Mesothelial cell of epicardium (in vitro differentiated cells): Measurements from ENCODE around the gene CNN2. TPM values are rescaled to one million over a fixed set of nuclear protein-coding genes. Genes with fewer than 3 reads are reported as not detected.
A peak's percentile ranks its signal among the peaks of the same experiment; 100 is the strongest.

Experiments used
- DNase-seq, 2 experiments: peaks; one replicate each; pipeline ENCODE4 v3.0.0; 2021; ENCODE audit warnings: low spot score in 2 of 2; ENCODE audit not compliant: unreplicated experiment in 2 of 2
- H3K27ac Mint-ChIP-seq: 2 replicates; pipeline ENCODE4 v1.8.0; 2021; ENCODE audit warnings: mixed read lengths
- H3K27me3 Mint-ChIP-seq: 2 replicates; pipeline ENCODE4 v1.8.0; 2021; ENCODE audit warnings: low read depth, mixed read lengths
- H3K36me3 Mint-ChIP-seq: 2 replicates; pipeline ENCODE4 v1.8.0; 2021; ENCODE audit warnings: mixed read lengths
- H3K4me1 Mint-ChIP-seq: 2 replicates; pipeline ENCODE4 v1.8.0; 2021; ENCODE audit warnings: mixed read lengths
- H3K4me3 Mint-ChIP-seq: 2 replicates; pipeline ENCODE4 v1.8.0; 2021; ENCODE audit warnings: mild to moderate bottlenecking, moderate library complexity, mixed read lengths
- H3K9me3 Mint-ChIP-seq: 2 replicates; pipeline ENCODE4 v1.8.0; 2021; ENCODE audit warnings: mixed read lengths
- total RNA-seq: library from RNA; stranded (reverse); gene quantifications from 3 replicates; pipeline ENCODE4 v1.2.1, GENCODE V29; 2021
- TF ChIP-seq, protein P1 (sequence below): fragments of 200-600 bp; sonication (generic); IDR thresholded peaks from one replicate; pipeline ENCODE4 v1.5.0; 2021; ENCODE audit warnings: antibody characterized with exemption; ENCODE audit not compliant: unreplicated experiment

Gene CNN2
- total RNA-seq, 1 donor from 2014 or later, result 501 TPM

- peak overlapping the region; percentile 98 for H3K27ac Mint-ChIP-seq
- TF ChIP-seq, protein P1, sequence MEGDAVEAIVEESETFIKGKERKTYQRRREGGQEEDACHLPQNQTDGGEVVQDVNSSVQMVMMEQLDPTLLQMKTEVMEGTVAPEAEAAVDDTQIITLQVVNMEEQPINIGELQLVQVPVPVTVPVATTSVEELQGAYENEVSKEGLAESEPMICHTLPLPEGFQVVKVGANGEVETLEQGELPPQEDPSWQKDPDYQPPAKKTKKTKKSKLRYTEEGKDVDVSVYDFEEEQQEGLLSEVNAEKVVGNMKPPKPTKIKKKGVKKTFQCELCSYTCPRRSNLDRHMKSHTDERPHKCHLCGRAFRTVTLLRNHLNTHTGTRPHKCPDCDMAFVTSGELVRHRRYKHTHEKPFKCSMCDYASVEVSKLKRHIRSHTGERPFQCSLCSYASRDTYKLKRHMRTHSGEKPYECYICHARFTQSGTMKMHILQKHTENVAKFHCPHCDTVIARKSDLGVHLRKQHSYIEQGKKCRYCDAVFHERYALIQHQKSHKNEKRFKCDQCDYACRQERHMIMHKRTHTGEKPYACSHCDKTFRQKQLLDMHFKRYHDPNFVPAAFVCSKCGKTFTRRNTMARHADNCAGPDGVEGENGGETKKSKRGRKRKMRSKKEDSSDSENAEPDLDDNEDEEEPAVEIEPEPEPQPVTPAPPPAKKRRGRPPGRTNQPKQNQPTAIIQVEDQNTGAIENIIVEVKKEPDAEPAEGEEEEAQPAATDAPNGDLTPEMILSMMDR, result no peak
- no peaks in the 10 kb centered on the region for H3K27me3 Mint-ChIP-seq
- peak overlapping the region; percentile 96 for H3K4me3 Mint-ChIP-seq
- peaks cover 21% of the 10 kb centered on the region for H3K4me1 Mint-ChIP-seq
- DNase-seq, result no peak
- peaks cover 6% of the 10 kb centered on the region for H3K36me3 Mint-ChIP-seq
- H3K9me3 Mint-ChIP-seq, result no peaks in the 10 kb centered on the region
Measured at GRCh38 chr19:1026783-1027649, 608 bp downstream of the CNN2 start.

DNA sequence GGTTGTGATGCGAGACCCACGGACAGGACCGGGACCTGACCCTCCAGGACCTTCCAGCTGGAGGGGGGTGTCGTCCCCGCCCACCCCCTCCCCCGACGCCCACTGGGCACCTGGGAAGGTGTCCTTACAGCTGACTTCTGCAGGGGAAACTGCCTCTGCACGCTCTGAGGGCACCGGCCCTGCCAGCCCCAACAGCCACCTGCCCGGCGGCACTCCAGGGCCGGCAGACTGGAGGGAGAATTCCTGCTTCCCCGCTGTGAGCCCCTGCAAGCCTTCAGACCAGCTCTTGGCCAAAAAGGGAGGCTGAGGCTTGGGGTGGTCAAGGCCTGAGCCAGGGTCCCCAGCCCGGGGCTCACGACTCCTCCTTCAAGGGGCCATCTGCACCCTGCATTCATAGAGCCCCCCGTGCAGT lies 1.2 kb downstream of the CNN2 start:
- no peak for DNase-seq
- Mint-ChIP-seq H3K36me3 (peaks cover 11% of the 10 kb centered on the region), H3K4me1 (peaks cover 21% of the 10 kb centered on the region), H3K27me3 (no peaks in the 10 kb centered on the region), H3K4me3 (peak overlapping the region; percentile 96), H3K27ac (peak overlapping the region; percentile 95), H3K9me3 (no peaks in the 10 kb centered on the region)
- TF ChIP-seq, protein P1, result no peak

- TF ChIP-seq, protein P1, result no peak
- peak; percentile 79 to 83 for DNase-seq
- peaks cover 21% of the 10 kb centered on the region for H3K4me1 Mint-ChIP-seq
- peak overlapping the region; percentile 96 for H3K4me3 Mint-ChIP-seq
- no peaks in the 10 kb centered on the region for H3K9me3 Mint-ChIP-seq
- H3K36me3 Mint-ChIP-seq, result peaks cover 12% of the 10 kb centered on the region
- no peaks in the 10 kb centered on the region for H3K27me3 Mint-ChIP-seq
- H3K27ac Mint-ChIP-seq, result peak overlapping the region; percentile 95
Measured at GRCh38 chr19:1028062-1028926, 1.9 kb downstream of the CNN2 start.

GRCh38 chr19:1032264-1032867 lies 6.0 kb downstream of the CNN2 start:
- Mint-ChIP-seq H3K9me3 (no peaks in the 10 kb centered on the region), H3K27ac (no peak overlapping the region), H3K4me3 (no peak overlapping the region), H3K4me1 (peaks cover 18% of the 10 kb centered on the region), H3K36me3 (peaks cover 23% of the 10 kb centered on the region), H3K27me3 (no peaks in the 10 kb centered on the region)
- TF ChIP-seq, protein P1, result no peak
- no peak for DNase-seq

DNA sequence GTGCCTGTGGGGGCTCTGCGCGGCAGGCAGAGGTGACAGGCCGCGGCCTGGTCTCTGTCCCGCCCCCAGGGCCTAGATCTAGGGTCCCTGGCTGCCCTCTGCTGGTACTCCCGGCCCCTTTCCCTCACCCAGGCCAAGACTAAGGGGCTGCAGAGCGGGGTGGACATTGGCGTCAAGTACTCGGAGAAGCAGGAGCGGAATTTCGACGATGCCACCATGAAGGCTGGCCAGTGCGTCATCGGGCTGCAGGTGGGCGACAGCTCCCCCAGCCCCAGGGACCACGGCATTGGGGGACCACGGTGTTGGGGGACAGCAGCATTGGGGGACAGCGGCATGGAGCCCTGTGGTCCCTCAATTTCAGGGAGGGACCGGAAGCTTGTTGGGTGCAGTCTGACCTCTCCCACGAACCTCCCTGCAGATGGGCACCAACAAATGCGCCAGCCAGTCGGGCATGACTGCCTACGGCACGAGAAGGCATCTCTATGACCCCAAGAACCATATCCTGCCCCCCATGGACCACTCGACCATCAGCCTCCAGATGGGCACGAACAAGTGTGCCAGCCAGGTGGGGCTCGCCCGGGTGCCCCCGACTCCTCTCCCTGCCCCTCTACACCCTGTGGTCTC lies 9.7 kb downstream of the CNN2 start:
- H3K36me3 Mint-ChIP-seq, result peaks cover 25% of the 10 kb centered on the region

More for the DNA sequence above, 9.7 kb downstream of the CNN2 start:
- no peak for DNase-seq
- H3K4me3 Mint-ChIP-seq, result no peak overlapping the region
- H3K27ac Mint-ChIP-seq, result no peak overlapping the region
- H3K4me1 Mint-ChIP-seq, result peaks cover 15% of the 10 kb centered on the region
- TF ChIP-seq, protein P1, result no peak
- no peaks in the 10 kb centered on the region for H3K9me3 Mint-ChIP-seq
- no peaks in the 10 kb centered on the region for H3K27me3 Mint-ChIP-seq
